ENCODE measurements around the gene CHRNB1.
"Not testable (repeated sequence)": the region's sequence is repeated elsewhere in the genome, so short reads cannot be mapped to it uniquely, and the experiment has no call there.

DNA sequence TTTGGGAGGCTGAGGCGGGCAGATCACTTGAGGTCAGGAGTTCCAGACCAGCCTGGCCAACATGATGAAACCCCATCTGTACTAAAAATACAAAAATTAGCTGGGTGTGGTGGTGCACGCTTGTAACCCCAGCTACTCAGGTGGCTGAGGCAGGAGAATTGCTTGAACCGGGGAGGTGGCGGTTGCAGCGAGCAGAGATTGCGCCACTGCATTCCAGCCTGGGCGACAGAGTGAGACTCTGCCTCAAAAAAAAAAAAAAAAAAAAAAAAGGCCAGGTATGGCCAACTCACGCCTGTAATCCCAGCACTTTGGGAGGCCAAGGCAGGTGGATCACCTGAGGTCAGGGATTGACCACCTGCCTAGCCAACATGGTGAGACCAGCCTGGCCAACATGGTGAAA, 29.9 kb downstream of the CHRNB1 start:
- TF ChIP-seq, protein P1, sequence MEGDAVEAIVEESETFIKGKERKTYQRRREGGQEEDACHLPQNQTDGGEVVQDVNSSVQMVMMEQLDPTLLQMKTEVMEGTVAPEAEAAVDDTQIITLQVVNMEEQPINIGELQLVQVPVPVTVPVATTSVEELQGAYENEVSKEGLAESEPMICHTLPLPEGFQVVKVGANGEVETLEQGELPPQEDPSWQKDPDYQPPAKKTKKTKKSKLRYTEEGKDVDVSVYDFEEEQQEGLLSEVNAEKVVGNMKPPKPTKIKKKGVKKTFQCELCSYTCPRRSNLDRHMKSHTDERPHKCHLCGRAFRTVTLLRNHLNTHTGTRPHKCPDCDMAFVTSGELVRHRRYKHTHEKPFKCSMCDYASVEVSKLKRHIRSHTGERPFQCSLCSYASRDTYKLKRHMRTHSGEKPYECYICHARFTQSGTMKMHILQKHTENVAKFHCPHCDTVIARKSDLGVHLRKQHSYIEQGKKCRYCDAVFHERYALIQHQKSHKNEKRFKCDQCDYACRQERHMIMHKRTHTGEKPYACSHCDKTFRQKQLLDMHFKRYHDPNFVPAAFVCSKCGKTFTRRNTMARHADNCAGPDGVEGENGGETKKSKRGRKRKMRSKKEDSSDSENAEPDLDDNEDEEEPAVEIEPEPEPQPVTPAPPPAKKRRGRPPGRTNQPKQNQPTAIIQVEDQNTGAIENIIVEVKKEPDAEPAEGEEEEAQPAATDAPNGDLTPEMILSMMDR (IDR thresholded peaks at IDR 0.05) = not testable (repeated sequence)
- TF ChIP-seq POLR2A (IDR thresholded peaks at IDR 0.05; ENCODE audit: low read depth); EP300 (IDR thresholded peaks at IDR 0.05): not testable (repeated sequence)

All from esophagus muscularis mucosa (tissue), 4 donors.